ENCODE results near the gene ERN1.

GRCh38 chr17:64040206-64040605 lies 89.7 kb downstream of the ERN1 start:
- TF ChIP-seq, protein P1, sequence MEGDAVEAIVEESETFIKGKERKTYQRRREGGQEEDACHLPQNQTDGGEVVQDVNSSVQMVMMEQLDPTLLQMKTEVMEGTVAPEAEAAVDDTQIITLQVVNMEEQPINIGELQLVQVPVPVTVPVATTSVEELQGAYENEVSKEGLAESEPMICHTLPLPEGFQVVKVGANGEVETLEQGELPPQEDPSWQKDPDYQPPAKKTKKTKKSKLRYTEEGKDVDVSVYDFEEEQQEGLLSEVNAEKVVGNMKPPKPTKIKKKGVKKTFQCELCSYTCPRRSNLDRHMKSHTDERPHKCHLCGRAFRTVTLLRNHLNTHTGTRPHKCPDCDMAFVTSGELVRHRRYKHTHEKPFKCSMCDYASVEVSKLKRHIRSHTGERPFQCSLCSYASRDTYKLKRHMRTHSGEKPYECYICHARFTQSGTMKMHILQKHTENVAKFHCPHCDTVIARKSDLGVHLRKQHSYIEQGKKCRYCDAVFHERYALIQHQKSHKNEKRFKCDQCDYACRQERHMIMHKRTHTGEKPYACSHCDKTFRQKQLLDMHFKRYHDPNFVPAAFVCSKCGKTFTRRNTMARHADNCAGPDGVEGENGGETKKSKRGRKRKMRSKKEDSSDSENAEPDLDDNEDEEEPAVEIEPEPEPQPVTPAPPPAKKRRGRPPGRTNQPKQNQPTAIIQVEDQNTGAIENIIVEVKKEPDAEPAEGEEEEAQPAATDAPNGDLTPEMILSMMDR (IDR thresholded peaks at IDR 0.05; ENCODE audit: extremely low read depth in 1 of 2, insufficient read depth in 1 of 2, low read depth in 1 of 2, low read length in 2 of 2) = no peak
- TF ChIP-seq POLR2A (IDR thresholded peaks at IDR 0.05; ENCODE audit: low read depth, low read length) (no peak), POLR2AphosphoS5 (IDR thresholded peaks at IDR 0.05; ENCODE audit: insufficient read depth, low read depth, low read length) (no peak), JUN (IDR thresholded peaks at IDR 0.05; ENCODE audit: borderline replicate concordance, insufficient read depth, insufficient read length, low read depth) (no peak), MAX (IDR thresholded peaks at IDR 0.05; ENCODE audit: insufficient read depth, insufficient read length) (no peak), EZH2 (IDR thresholded peaks at IDR 0.05; ENCODE audit: borderline replicate concordance, low read depth, low read length, severe bottlenecking) (no peak), FOS (IDR thresholded peaks at IDR 0.05; ENCODE audit: borderline replicate concordance, insufficient read depth, low read length) (no peak), MYC (IDR thresholded peaks at IDR 0.05; ENCODE audit: low read depth, low read length) (no peak), GATA2 (IDR thresholded peaks at IDR 0.05; ENCODE audit: insufficient read depth, insufficient read length, low read depth, low read length) (no peak)
